GM19468 (cell line): ENCODE results near the gene ILK.

Source experiments
- ATAC-seq: cut with Tn5 transposase; IDR thresholded peaks from one replicate; pipeline ENCODE4 v1.9.1; 2021; ENCODE audit warnings: mild to moderate bottlenecking, moderate library complexity, moderate number of reproducible peaks; ENCODE audit not compliant: unreplicated experiment; ENCODE audit errors: extremely low read depth

Gene ILK

DNA sequence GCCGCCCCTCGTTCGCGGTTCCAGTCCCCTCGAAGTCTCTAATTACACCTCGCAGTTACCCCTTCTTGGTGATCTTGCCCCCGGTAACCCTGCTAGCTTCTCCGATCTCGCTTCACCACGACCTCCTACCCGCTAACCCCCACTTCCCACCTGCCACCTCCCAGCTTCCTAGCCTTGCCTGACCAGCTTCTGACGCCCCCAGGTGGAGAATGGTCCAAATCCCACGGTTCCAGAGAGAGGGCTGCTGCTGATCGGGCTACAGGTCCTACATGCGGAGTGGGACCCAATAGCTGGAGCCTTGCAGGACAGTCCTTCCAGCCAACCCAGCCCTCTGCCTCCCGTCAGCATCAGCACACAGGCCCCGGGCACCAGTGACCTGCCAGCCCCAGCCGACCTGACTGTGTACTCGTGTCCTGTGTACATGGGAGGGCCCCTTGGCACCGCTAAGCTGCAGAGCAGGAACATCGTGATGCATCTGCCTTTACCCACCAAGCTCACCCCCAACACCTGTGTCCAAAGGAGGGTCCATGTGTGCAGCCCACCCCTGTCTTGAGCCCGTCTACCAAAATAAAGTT lies 32.1 kb upstream of the ILK start:
- no peak for ATAC-seq

DNA sequence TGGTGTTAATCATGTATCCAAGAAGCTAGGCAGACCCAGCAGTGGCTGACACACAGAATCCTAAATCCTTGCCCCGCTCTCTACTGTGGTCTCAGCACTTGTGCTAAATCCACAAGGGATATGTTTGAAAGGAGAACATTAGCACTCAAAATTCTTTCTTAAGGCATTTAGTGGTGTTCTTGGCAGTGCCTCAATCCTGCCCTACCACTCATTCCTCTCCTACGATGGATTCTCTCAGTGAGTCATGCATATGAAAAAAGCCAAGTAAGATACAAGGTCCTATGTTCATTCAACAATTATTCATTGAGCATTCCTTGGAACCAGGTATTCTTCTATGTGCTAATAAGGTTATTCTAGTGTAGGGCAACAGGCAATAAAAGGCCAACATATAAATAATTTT lies 31.4 kb upstream of the ILK start:
- no peak for ATAC-seq

DNA sequence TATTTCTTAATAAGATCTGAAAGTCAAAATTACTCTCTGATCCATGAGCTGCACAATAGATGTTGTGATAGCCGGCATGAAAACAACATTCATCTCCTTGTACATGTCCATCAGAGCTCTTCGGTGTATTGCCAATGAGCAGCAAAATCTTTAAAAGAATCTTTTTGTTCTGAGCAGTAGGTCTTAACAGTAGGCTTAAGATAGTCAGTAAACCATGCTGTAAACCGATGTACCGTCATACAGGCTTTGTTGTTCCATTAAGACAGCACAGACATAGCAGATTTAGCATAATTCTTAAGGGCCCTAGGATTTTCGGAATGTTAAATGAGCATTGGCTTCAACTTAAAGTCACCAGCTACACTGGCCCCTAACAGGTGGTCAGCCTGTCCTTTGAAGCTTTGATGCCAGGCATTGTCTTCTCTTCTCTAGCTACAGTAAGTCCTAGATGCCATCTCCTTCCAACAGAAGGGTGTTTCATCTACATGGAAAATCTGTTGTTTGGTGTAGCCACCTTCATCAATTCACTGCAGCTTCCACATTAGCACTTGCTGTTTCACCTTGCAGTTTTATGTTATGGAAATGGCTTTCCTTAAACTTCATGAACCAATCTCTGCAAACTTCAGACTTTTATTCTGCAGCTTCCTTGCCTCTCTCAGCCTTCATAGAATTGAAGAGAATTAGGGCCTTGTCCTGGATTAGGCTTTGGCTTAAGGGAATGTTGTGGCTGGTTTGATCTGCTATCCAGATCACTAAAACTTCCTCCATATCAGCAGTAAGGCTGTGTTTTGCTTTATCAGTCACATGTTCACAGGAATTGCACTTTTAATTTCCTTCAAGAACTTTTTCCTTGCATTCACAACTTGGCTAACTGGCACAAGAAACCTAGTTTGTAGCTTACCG lies 28.5 kb upstream of the ILK start:
- ATAC-seq = no peak

DNA sequence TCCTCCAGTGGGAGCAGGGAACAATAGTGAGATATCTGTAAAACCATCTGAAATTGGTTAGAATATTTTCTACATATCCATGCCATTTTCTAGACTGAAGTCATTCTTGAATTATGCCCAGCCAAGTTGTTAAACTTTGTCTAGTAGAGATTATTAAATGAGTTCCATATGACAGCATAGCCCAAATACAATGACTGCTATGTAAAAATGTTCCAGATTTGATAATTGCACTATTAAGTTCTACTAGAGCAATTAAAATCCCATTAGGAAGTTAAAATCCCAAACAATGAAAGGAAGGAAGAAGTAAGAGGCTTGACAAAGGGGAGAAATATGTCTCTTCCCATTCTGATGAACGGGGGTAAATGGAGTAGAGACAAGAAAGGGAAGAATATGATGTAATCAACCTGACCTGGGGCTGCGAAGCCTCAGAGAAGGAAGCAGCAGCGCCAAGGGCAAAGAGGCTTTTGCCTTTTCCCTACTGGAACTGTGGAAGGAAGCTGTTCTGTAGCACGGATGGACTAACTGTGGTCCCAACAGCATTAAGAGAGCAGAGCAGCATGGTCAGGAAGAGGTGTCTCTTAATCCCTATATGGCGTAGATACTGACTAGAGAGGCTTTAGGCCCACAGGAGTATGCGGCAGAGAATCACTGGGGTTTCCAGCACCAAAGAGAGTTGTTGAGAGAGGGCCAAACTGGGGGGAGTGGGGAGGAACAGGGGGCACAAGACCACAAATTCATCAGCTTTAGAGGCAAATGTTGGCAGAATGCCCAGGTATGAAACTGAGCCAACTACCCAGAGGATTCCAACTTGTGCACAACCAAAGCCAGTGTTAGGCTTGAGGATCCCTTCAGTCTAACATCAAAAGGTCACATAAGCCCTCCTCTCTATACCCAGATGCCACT lies 26.9 kb upstream of the ILK start:
- ATAC-seq = no peak

- ATAC-seq = no peak
These were observed 25.4 kb upstream of the ILK start for GRCh38 chr11:6578134-6578533.

DNA sequence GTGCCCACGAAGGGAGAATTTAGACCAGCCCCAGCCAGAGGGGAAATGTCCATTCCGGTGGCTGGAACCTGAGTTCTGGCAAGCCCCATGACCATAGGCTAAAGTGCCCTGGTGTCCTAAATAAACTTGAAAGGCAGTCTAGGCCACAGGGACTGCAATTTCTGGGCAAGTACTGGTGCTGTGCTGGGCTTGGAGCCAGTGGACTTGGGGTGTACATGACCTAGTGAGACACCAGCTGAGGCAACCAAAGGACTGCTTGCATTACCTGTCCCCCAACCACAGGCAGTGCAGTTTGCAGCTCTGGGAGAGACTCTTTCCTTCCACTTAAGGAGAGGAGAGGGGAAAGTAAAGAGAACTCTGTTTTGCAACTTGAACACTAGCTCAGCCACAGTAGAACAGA lies 23.9 kb upstream of the ILK start:
- ATAC-seq = no peak

GRCh38 chr11:6583584-6583983 lies 20.0 kb upstream of the ILK start:
- no peak for ATAC-seq

DNA sequence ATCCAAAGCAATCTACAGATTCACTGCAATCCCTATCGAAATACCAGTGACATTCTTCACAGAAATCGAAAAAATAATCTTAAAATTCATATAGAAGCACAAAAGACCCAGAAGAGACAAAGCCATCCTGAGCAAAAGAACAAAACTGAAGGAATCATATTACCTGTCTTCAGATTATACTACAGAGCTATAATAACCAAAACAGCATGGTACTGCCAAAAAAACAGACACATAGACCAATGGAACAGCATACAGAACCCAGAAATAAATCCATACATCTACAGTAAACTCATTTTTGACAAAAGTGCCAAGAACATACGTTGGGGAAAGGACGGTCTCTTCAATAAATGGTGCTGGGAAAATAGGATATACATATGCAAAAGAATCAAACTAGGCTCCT lies 19.0 kb upstream of the ILK start:
- ATAC-seq = no peak

DNA sequence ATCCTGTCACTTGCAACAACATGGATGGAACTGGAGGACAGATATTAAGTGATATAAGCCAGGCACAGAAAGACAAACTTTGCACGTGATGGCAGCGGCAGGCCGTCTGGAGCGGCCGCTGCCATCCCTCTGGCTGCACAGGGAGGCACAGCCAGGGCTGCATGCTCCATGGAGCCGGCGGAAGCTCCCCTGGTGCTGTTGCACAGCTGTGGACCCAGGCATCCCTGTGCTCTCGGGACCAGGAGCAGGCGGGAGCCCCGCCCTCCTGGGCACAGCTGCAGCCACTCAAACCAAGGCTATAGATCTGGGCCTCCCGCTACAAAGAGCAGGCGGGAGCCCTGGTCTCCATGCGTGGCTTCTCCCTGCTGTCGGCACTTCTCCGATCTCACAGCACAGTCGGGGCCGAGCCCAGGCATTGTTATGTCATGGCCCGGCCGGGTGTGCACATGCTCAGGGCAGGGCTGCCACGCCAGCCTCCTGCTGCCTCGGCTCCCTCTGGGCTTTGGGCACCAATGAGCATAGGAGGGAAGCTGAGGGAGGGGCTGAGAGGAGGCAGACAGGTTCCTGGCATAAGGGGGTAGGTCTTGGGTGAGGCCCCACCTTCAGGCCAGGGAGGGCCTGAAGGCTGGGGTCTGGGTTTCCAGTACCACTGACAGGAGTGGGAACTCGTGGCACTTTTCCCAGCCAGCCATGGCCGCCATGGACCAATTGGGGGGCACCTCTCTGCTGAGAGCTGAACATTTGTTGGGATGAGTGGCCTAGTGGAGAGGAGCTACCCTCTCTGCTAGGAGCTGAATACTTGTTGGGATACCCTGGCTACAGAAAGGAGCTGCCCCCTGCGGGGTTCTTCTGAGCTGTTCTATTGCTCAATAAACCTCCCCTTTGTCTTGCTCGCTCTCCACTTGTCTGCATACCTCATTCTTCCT lies 16.9 kb upstream of the ILK start:
- no peak for ATAC-seq

GRCh38 chr11:6587360-6587953 lies 16.1 kb upstream of the ILK start:
- ATAC-seq = no peak

GRCh38 chr11:6588018-6588417 lies 15.6 kb upstream of the ILK start:
- ATAC-seq = no peak

- ATAC-seq = no peak
These were observed 9.3 kb upstream of the ILK start for GRCh38 chr11:6594142-6594768.

DNA sequence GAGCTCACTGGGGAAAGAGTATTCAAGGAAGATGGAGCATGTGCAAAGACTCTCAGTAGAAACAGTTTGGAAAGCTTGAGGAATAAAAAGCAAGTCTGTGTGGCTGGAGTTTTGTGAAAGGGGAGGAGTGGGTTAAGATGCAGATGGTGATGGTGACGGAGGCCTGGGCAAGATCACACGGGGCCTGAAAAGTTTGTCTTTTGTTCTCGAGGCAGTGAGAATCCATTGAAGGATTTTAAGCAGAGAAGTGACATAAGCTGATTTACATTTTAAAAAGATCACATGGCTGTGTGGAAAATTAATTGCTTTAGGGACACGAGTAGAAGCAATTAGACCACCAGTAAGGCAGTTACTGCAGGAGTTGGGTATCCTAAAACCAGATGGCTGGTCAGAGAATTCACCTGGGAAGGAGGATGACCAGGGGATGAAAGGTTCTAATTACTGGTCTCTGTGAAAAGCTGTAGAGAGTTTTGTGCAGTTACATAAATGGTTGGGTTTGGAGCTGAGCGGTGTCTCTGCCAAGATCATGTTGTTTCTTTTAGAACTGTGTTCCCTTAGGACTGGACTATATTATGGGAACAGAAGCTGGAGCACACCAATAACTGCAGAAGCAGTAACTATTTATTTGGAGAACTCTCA lies 7.2 kb upstream of the ILK start:
- ATAC-seq = no peak

DNA sequence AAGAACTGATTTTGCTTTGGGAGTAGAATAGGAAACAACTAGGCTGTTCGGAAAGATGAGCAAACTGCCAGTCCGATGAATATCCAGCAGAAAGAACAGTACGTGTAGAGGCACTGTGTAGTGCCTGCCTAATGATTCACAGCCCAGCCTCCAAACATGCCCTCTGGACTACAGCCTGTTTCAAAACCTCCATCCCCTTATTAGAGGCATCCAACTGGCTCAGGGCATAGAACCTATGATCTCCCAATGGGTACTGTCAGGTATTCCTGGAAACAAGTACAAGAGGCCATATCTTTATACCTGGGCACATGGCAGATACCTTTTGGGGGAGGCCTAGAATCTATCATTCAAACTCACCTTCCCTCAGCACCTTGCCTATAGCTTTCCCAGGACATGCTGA lies 5.0 kb upstream of the ILK start:
- ATAC-seq = no peak

DNA sequence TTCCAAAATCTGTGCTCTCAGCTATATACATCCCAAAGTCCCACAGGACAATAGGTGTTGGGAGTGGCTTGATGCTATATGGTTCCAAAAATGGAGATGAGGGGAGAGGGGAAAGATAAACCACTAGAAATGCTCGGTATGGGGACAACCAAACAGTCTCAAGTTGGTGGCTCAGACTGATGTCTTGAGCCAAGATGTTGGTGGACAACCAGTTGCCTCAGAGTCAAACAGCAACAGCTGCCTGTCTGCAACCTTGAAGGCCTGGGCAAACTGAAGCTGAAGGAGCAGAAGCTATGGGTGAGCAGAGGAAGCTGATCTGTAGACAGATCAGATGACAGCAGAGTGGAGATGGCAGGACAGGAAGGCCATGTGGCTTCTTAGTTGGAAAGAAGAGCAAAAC lies 4.1 kb upstream of the ILK start:
- ATAC-seq = no peak

- no peak for ATAC-seq
These were observed 3.6 kb upstream of the ILK start for GRCh38 chr11:6599881-6600390.

DNA sequence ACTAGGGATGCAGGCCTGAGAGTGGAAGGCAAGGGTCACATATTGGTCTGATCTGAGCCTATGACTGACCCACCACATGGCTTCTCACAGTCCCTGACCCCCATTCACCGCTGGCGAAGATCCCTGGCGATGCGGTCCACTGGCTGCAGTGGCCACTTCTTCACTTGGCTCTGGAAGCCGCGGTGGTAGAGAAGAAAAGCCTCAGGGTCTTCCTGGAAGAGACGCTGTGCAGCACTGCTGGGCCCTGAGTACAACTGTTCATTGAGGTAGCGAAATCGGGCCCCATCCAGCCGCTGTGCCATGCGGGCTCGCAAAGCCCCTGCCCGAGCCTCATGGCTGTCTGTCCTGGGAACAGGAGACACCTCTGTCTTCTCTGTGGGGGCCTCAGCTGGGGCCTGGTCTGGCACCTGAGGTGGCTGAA lies 2.5 kb upstream of the ILK start:
- no peak for ATAC-seq
